Vagina (tissue), 2 donors: ENCODE data around the gene CARD8.

ENCODE experiments used
- CTCF ChIP-seq, 3 experiments: fragments of 450-650 bp in 2 of 3; fragments of 200-600 bp in 1 of 3; sonication (generic) in 1 of 3; IDR thresholded peaks; one replicate each; pipeline ENCODE4 v1.5.1; 2017 to 2019; ENCODE audit warnings: antibody characterized with exemption in 3 of 3, mild to moderate bottlenecking in 2 of 3, moderate library complexity in 2 of 3
- POLR2A ChIP-seq, 2 donors: fragments of 450-650 bp; IDR thresholded peaks; one replicate each; pipeline ENCODE4 v1.6.1; 2017; ENCODE audit warnings: antibody characterized with exemption in 2 of 2, mild to moderate bottlenecking in 2 of 2, moderate library complexity in 2 of 2
- POLR2AphosphoS5 ChIP-seq, 2 donors: sonication (generic); formaldehyde crosslinking; IDR thresholded peaks; one replicate each; pipeline ENCODE4 v1.9.0; 2017; ENCODE audit warnings: antibody characterized with exemption in 2 of 2, mild to moderate bottlenecking in 2 of 2, low read depth in 1 of 2; ENCODE audit not compliant: insufficient read depth in 1 of 2

GRCh38 chr19:48290401-48290770 is 34.7 kb upstream of the CARD8 start:
- TF ChIP-seq CTCF (IDR thresholded peaks at IDR 0.05) (no peak), POLR2AphosphoS5 (IDR thresholded peaks at IDR 0.05; ENCODE audit: insufficient read depth in 1 of 2, low read depth in 1 of 2) (no peak), POLR2A (IDR thresholded peaks at IDR 0.05) (no peak)
